H1 (cell line): ENCODE results near the gene SH3RF3. TPM values are rescaled to one million over a fixed set of nuclear protein-coding genes. Genes with fewer than 3 reads are reported as not detected.

Source experiments
- CTCF ChIA-PET: fragments of 300-600 bp; sonication (Branson Sonifier 250); formaldehyde crosslinking; loops from one replicate; lab custom pipeline; 2021; ENCODE audit not compliant: partially characterized antibody; lab: Charles Lee
- POLR2A ChIA-PET: fragments of 300-600 bp; sonication (Branson Sonifier 250); formaldehyde crosslinking; loops from one replicate; lab custom pipeline; 2021; ENCODE audit warnings: inconsistent platforms; ENCODE audit not compliant: partially characterized antibody; lab: Charles Lee
- DNase-seq, 2 experiments: peaks; one replicate each; pipeline versions ENCODE4 v3.0.0 to v3.0.0-alpha.2; 2010 to 2022; ENCODE audit warnings: low spot score in 2 of 2, low read depth in 1 of 2, mixed read lengths in 1 of 2
- FAIRE-seq: peaks from 2 replicates; lab custom pipeline; 2011; peaks lifted over from hg19 to GRCh38; lab: Jason Lieb, UNC
- H2AFZ ChIP-seq: 2 replicates; pipeline ENCODE4 v1.8.1; 2012; ENCODE audit warnings: low read length, inconsistent platforms
- H2AK5ac ChIP-seq: 2 replicates; pipeline ENCODE4 v1.6.1; 2013; ENCODE audit warnings: low read depth, low read length
- H2BK120ac ChIP-seq: replicated peaks from 2 replicates; pipeline ENCODE3; 2013; ENCODE audit warnings: low read depth, low read length, inconsistent platforms
- H2BK12ac ChIP-seq: 2 replicates; pipeline ENCODE4 v1.6.1; 2013; ENCODE audit warnings: low read depth, low read length
- H2BK15ac ChIP-seq: 2 replicates; pipeline ENCODE4 v1.6.1; 2013; ENCODE audit warnings: low read length
- H2BK20ac ChIP-seq: 2 replicates; pipeline ENCODE4 v1.6.1; 2013; ENCODE audit warnings: low read length
- H2BK5ac ChIP-seq: 2 replicates; pipeline ENCODE4 v1.6.1; 2013; ENCODE audit warnings: low read depth, low read length
- H3K14ac ChIP-seq: 2 replicates; pipeline ENCODE4 v1.6.1; 2013; ENCODE audit warnings: inconsistent platforms; ENCODE audit not compliant: insufficient read length
- H3K18ac ChIP-seq: 2 replicates; pipeline ENCODE4 v1.6.1; 2013; ENCODE audit warnings: low read length; ENCODE audit errors: extremely low read depth
- H3K23ac ChIP-seq: 2 replicates; pipeline ENCODE4 v1.6.1; 2013; ENCODE audit warnings: inconsistent platforms; ENCODE audit not compliant: insufficient read length
- H3K23me2 ChIP-seq: 2 replicates; pipeline ENCODE4 v1.6.1; 2013; ENCODE audit warnings: low read depth, low read length
- H3K27ac ChIP-seq: 2 replicates; pipeline ENCODE4 v1.6.1; 2011; ENCODE audit warnings: low read depth, low read length, inconsistent platforms
- H3K27me3 ChIP-seq, 4 experiments: replicated peaks in 1 of 4; 1 replicate in 1 of 4; 2 replicates in 3 of 4; pipeline versions ENCODE4 v1.6.1 to v1.8.1; 2011 to 2013; ENCODE audit warnings: low read length in 3 of 4, mild to moderate bottlenecking in 3 of 4, inconsistent platforms in 2 of 4, mixed read lengths in 2 of 4, moderate library complexity in 1 of 4; ENCODE audit not compliant: control insufficient read depth in 3 of 4, insufficient read depth in 3 of 4; ENCODE audit errors: extremely low read depth in 1 of 4
- H3K36me3 ChIP-seq, 4 experiments: 2 replicates each; pipeline versions ENCODE4 v1.6.1 to v1.8.1; 2011 to 2013; ENCODE audit warnings: mild to moderate bottlenecking in 4 of 4, low read length in 3 of 4, moderate library complexity in 2 of 4, control low read depth in 1 of 4, inconsistent platforms in 1 of 4; ENCODE audit not compliant: insufficient read depth in 4 of 4, control insufficient read depth in 2 of 4
- H3K4ac ChIP-seq: replicated peaks from 2 replicates; pipeline ENCODE3; 2013; ENCODE audit warnings: low read length, low read depth, mixed read lengths, inconsistent platforms; ENCODE audit not compliant: insufficient read length
- H3K4me1 ChIP-seq, 4 experiments: replicated peaks in 1 of 4; 1 replicate in 1 of 4; 2 replicates in 3 of 4; pipeline versions ENCODE4 v1.6.1 to v1.8.1; 2011 to 2013; ENCODE audit warnings: low read length in 3 of 4, inconsistent platforms in 2 of 4, mixed read lengths in 1 of 4; ENCODE audit not compliant: insufficient read depth in 4 of 4, control insufficient read depth in 3 of 4
- H3K4me2 ChIP-seq, 2 experiments: 2 replicates each; pipeline versions ENCODE4 v1.6.1 to v1.8.1; 2011 to 2013; ENCODE audit warnings: low read depth in 2 of 2, low read length in 2 of 2, control low read depth in 1 of 2, inconsistent platforms in 1 of 2, mild to moderate bottlenecking in 1 of 2; ENCODE audit not compliant: insufficient read depth in 1 of 2
- H3K4me3 ChIP-seq, 4 experiments: fragments of 200-600, 300-600 bp in 1 of 4; sonication (generic), shearing (Covaris generic), sonication (Bioruptor Twin) in 1 of 4; 2 replicates each; pipeline versions ENCODE4 v1.5.1 to v1.8.1; 2011 to 2016; ENCODE audit warnings: low read length in 4 of 4, low read depth in 3 of 4, control low read depth in 2 of 4, inconsistent platforms in 2 of 4, mild to moderate bottlenecking in 2 of 4, mixed read lengths in 1 of 4, moderate library complexity in 1 of 4; ENCODE audit not compliant: insufficient read depth in 2 of 4; ENCODE audit errors: extremely low read depth in 1 of 4
- H3K56ac ChIP-seq: replicated peaks from 2 replicates; pipeline ENCODE3; 2013; ENCODE audit warnings: low read depth, mild to moderate bottlenecking, mixed read lengths, low read length, inconsistent platforms; ENCODE audit not compliant: insufficient read length
- H3K79me1 ChIP-seq: 2 replicates; pipeline ENCODE4 v1.6.1; 2013; ENCODE audit warnings: low read depth, low read length, control low read depth
- H3K79me2 ChIP-seq, 2 experiments: 2 replicates each; pipeline versions ENCODE4 v1.6.1 to v1.8.1; 2012 to 2013; ENCODE audit warnings: low read length in 2 of 2, mild to moderate bottlenecking in 2 of 2, inconsistent platforms in 1 of 2; ENCODE audit not compliant: insufficient read depth in 2 of 2, control insufficient read depth in 1 of 2
- H3K9ac ChIP-seq, 4 experiments: replicated peaks in 1 of 4; 1 replicate in 1 of 4; 2 replicates in 3 of 4; pipeline versions ENCODE4 v1.6.1 to v1.8.1; 2011 to 2013; ENCODE audit warnings: low read depth in 3 of 4, low read length in 3 of 4, control low read depth in 2 of 4, mild to moderate bottlenecking in 2 of 4, moderate library complexity in 2 of 4, inconsistent platforms in 1 of 4; ENCODE audit errors: extremely low read depth in 1 of 4
- H3K9me3 ChIP-seq, 2 experiments: 2 replicates each; pipeline versions ENCODE4 v1.6.1 to v1.8.1; 2012 to 2013; ENCODE audit warnings: mild to moderate bottlenecking in 2 of 2, moderate library complexity in 2 of 2, control low read depth in 1 of 2, inconsistent platforms in 1 of 2, low read depth in 1 of 2, low read length in 1 of 2, mixed read lengths in 1 of 2; ENCODE audit not compliant: insufficient read depth in 2 of 2
- H4K20me1 ChIP-seq, 2 experiments: replicated peaks in 1 of 2; 2 replicates each; pipeline versions ENCODE3 to v1.8.1; 2011 to 2013; ENCODE audit warnings: inconsistent platforms in 2 of 2, low read length in 2 of 2, mild to moderate bottlenecking in 1 of 2; ENCODE audit not compliant: insufficient read depth in 2 of 2, control insufficient read depth in 1 of 2
- H4K5ac ChIP-seq: 2 replicates; pipeline ENCODE4 v1.6.1; 2013; ENCODE audit warnings: low read length, low read depth, mixed read lengths, inconsistent platforms; ENCODE audit not compliant: insufficient read length
- H4K8ac ChIP-seq: 2 replicates; pipeline ENCODE4 v1.8.0; 2013; ENCODE audit warnings: mild to moderate bottlenecking, moderate library complexity, low read length, inconsistent platforms; ENCODE audit not compliant: insufficient read depth; ENCODE audit errors: extremely low read depth
- H4K91ac ChIP-seq: replicated peaks from 2 replicates; pipeline ENCODE3; 2013; ENCODE audit warnings: low read length, mixed read lengths, inconsistent platforms; ENCODE audit not compliant: insufficient read length
- BACH1 ChIP-seq: IDR thresholded peaks from 2 replicates; pipeline ENCODE4 v1.6.1; 2012; ENCODE audit warnings: low read length, improper control_type of control experiment
- BCL11A ChIP-seq, 2 experiments: IDR thresholded peaks; one replicate each; pipeline ENCODE4 v1.6.1; 2011; ENCODE audit warnings: low read depth in 2 of 2, low read length in 2 of 2, mild to moderate bottlenecking in 2 of 2
- EP300 ChIP-seq, 2 experiments: IDR thresholded peaks; 1 replicate in 1 of 2; 2 replicates in 1 of 2; pipeline ENCODE4 v1.6.1; 2011 to 2012; ENCODE audit warnings: low read depth in 2 of 2, low read length in 2 of 2, mild to moderate bottlenecking in 2 of 2, borderline replicate concordance in 1 of 2, inconsistent platforms in 1 of 2, moderate library complexity in 1 of 2
- EZH2 ChIP-seq: fragments of 200-600 bp; sonication (generic); IDR thresholded peaks from 2 replicates; pipeline ENCODE4 v1.7.1; 2012; ENCODE audit warnings: low read depth, mild to moderate bottlenecking, moderate library complexity, low read length, inconsistent platforms; ENCODE audit not compliant: severe bottlenecking
- FOSL1 ChIP-seq: IDR thresholded peaks from 2 replicates; pipeline ENCODE4 v1.6.1; 2011; ENCODE audit warnings: mild to moderate bottlenecking, low read depth, low read length, moderate library complexity; ENCODE audit not compliant: insufficient read depth
- JUND ChIP-seq: IDR thresholded peaks from 2 replicates; pipeline ENCODE4 v1.6.1; 2011; ENCODE audit warnings: mild to moderate bottlenecking, improper control_type of control experiment, low read length
- KDM1A ChIP-seq: fragments of 200-600, 300-600 bp; sonication (generic); IDR thresholded peaks from 2 replicates; pipeline ENCODE4 v1.7.1; 2016; ENCODE audit warnings: mild to moderate bottlenecking, low read length, borderline replicate concordance
- POLR2A ChIP-seq, 2 experiments: IDR thresholded peaks; 1 replicate in 1 of 2; 2 replicates in 1 of 2; pipeline ENCODE4 v1.6.1; 2011; ENCODE audit warnings: low read depth in 2 of 2, low read length in 2 of 2, mild to moderate bottlenecking in 2 of 2; ENCODE audit errors: control extremely low read depth in 1 of 2
- RAD21 ChIP-seq, 2 experiments: IDR thresholded peaks in 1 of 2; conservative IDR thresholded peaks in 1 of 2; 2 replicates each; pipeline ENCODE4 v1.6.1; 2011; ENCODE audit warnings: low read depth in 2 of 2, low read length in 2 of 2, improper control_type of control experiment in 1 of 2, inconsistent platforms in 1 of 2, mild to moderate bottlenecking in 1 of 2, moderate library complexity in 1 of 2
- RBBP5 ChIP-seq: IDR thresholded peaks from 2 replicates; pipeline ENCODE4 v1.7.1; 2012; ENCODE audit warnings: low read depth, mild to moderate bottlenecking, inconsistent platforms, low read length, moderate library complexity, borderline replicate concordance
- SP1 ChIP-seq: IDR thresholded peaks from 2 replicates; pipeline ENCODE4 v1.6.1; 2011; ENCODE audit warnings: low read depth, low read length
- TEAD4 ChIP-seq: IDR thresholded peaks from 2 replicates; pipeline ENCODE4 v1.6.1; 2012; ENCODE audit warnings: low read depth, low read length, inconsistent platforms, mixed read lengths
- ZNF274 ChIP-seq: IDR thresholded peaks from 2 replicates; pipeline ENCODE4 v1.7.0; 2012; ENCODE audit warnings: low read length, borderline replicate concordance; ENCODE audit errors: extremely low read depth
- WGBS, 2 experiments: shearing (Covaris generic) in 1 of 2; methylation state at CpG; one replicate each; pipeline versions ENCODE4 v1.1.6 to v1.1.7; 2013 to 2015; ENCODE audit warnings: low lambda C conversion rate in 2 of 2, mixed read lengths in 2 of 2, inconsistent platforms in 1 of 2, low coverage in 1 of 2, missing lambda C conversion rate in 1 of 2; ENCODE audit not compliant: insufficient replicate concordance in 2 of 2, insufficient coverage in 1 of 2, insufficient read length in 1 of 2; ENCODE audit errors: extremely low coverage in 1 of 2, missing lambda C conversion rate in 1 of 2; 5-methylcytosine and 5-hydroxymethylcytosine counted together
- polyA plus RNA-seq, 7 experiments: library from polyadenylated mRNA; depleted of rRNA in 3 of 7; stranded (reverse) in 5 of 7; unstranded in 2 of 7; fragments of >200 nt in 5 of 7; fragments of 200-250 nt in 2 of 7; gene quantifications; 1 replicate in 5 of 7; 2 replicates in 1 of 7; 4 replicates in 1 of 7; pipeline versions ENCODE4 v1.2.1 to v1.2.3, GENCODE V29; 2011 to 2013; ENCODE audit warnings: missing spikeins in 2 of 7, mixed read lengths in 2 of 7
- total RNA-seq: library from RNA; stranded (reverse); fragmentation: NEBNext Ultra II Directional; extraction: Animal tissue kit (Norgen Biotek cat#: 25700); gene quantifications from 2 replicates; pipeline ENCODE4 v1.2.1, GENCODE V29; 2021
- TF ChIP-seq, protein P1 (sequence below): IDR thresholded peaks from 2 replicates; pipeline ENCODE4 v1.6.1; 2012; ENCODE audit warnings: inconsistent platforms

Gene SH3RF3
- total and polyA plus RNA-seq, 2 of the 8 experiments (the other 6 are each of a cell fraction or from before 2014, with no cell fraction given), result 0.11 to 0.65 TPM

DNA sequence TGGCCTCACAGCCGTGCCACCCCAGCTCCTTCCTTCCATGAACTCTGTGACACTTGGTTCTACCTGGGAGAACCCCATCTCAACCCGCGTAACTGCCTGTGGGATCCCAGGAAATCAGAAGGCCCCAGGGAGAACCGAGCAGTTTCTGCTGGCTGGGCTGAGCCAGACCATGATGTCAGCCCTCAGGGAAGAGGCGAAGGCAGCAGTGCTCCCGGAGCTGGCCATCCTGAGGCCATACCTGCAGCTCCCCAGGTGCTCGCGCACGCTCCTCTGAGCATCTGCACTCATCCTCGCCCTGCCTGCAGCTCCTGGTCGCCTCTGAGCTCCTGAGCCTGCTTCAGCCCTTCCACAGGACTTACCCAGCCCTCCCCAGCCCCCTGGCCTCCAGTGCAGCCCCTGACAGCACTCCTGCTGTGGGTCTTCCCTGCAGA lies 298.7 kb downstream of the SH3RF3 start:
- Histone ChIP-seq H2BK15ac (no peak overlapping the region), H2AFZ (no peak overlapping the region), H3K56ac (no peak overlapping the region), H2BK12ac (no peak overlapping the region), H4K91ac (no peak overlapping the region), H2AK5ac (no peak overlapping the region), H3K4ac (no peak overlapping the region), H3K23ac (no peak overlapping the region), H3K4me1 (no peaks in the 10 kb centered on the region), H3K27me3 (no peaks in the 10 kb centered on the region), H2BK5ac (no peak overlapping the region), H4K20me1 (no peaks in the 10 kb centered on the region), H3K9ac (no peak overlapping the region), H3K23me2 (no peaks in the 10 kb centered on the region), H3K27ac (no peak overlapping the region), H3K36me3 (no peaks in the 10 kb centered on the region), H4K5ac (no peak overlapping the region), H4K8ac (peak overlapping the region; percentile 18; the same call in 1 of the 2 replicates), H2BK20ac (no peak overlapping the region), H3K79me1 (no peaks in the 10 kb centered on the region), H3K4me2 (no peak overlapping the region), H3K4me3 (no peak overlapping the region), H3K14ac (no peak overlapping the region), H3K79me2 (no peaks in the 10 kb centered on the region), H2BK120ac (no peak overlapping the region), H3K18ac (no peak overlapping the region), H3K9me3 (no peaks in the 10 kb centered on the region)
- 80% methylated on average over 6 of the region's 11 CpGs; no CpG with 5 or more reads in 1 of the 2 experiments for WGBS, 2 experiments
- DNase-seq (no peak), FAIRE-seq (no peak)
- CTCF ChIA-PET, result no interaction called here
- no peak for TF ChIP-seq POLR2A (IDR thresholded peaks at IDR 0.05; ENCODE audit: control extremely low read depth in 1 of 2, low read depth in 2 of 2, low read length in 2 of 2)
- TF ChIP-seq, protein P1, sequence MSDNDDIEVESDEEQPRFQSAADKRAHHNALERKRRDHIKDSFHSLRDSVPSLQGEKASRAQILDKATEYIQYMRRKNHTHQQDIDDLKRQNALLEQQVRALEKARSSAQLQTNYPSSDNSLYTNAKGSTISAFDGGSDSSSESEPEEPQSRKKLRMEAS, result no peak
- TF ChIP-seq RBBP5, result no peak
- TF ChIP-seq SP1, result no peak
- no peak for TF ChIP-seq RAD21 (IDR thresholded peaks at IDR 0.05 in 1 of 2, conservative IDR thresholded peaks at IDR 0.05 in 1 of 2; ENCODE audit: low read depth in 2 of 2, low read length in 2 of 2)
- no peak for TF ChIP-seq FOSL1
- no peak for TF ChIP-seq TEAD4
- TF ChIP-seq BCL11A (IDR thresholded peaks at IDR 0.05; ENCODE audit: low read depth in 2 of 2, low read length in 2 of 2), result no peak
- TF ChIP-seq JUND, result no peak
- TF ChIP-seq KDM1A, result no peak
- no peak for TF ChIP-seq ZNF274
- no peak for TF ChIP-seq BACH1
- TF ChIP-seq EP300 (IDR thresholded peaks at IDR 0.05; ENCODE audit: borderline replicate concordance in 1 of 2, low read depth in 2 of 2, low read length in 2 of 2), result no peak
- TF ChIP-seq EZH2, result no peak
- POLR2A ChIA-PET, result no interaction called here
